ENCODE results near the gene TMEM178B. TPM values are rescaled to one million over a fixed set of nuclear protein-coding genes. Genes with fewer than 3 reads are reported as not detected.
"Not testable (repeated sequence)": the region's sequence is repeated elsewhere in the genome, so short reads cannot be mapped to it uniquely, and the experiment has no call there.

Gene TMEM178B
- total RNA-seq, 2 donors from 2014 or later, result 1.7 to 2.1 TPM

GRCh38 chr7:141389140-141389796 lies 315.4 kb downstream of the TMEM178B start:
- H3K4me3 Mint-ChIP-seq, result no peak overlapping the region

GRCh38 chr7:141390339-141390738 lies 316.5 kb downstream of the TMEM178B start:
- Mint-ChIP-seq H3K9me3 (no peaks in the 10 kb centered on the region), H3K4me3 (no peak overlapping the region), H3K4me1 (no peaks in the 10 kb centered on the region), H3K27me3 (peaks cover 11% of the 10 kb centered on the region), H3K36me3 (ENCODE audit: low read depth) (no peaks in the 10 kb centered on the region), H3K27ac (no peak overlapping the region)
- no peak for ATAC-seq (replicated peaks)

More at GRCh38 chr7:141389140-141389796, 315.4 kb downstream of the TMEM178B start:
- ATAC-seq (replicated peaks), result no peak
- Mint-ChIP-seq H3K27me3 (peaks cover 15% of the 10 kb centered on the region), H3K4me1 (no peaks in the 10 kb centered on the region), H3K9me3 (no peaks in the 10 kb centered on the region), H3K36me3 (ENCODE audit: low read depth) (no peaks in the 10 kb centered on the region), H3K27ac (no peak overlapping the region)

GRCh38 chr7:141393056-141393455 lies 319.2 kb downstream of the TMEM178B start:
- H3K27me3 Mint-ChIP-seq, result peaks cover 7% of the 10 kb centered on the region
- H3K27ac Mint-ChIP-seq, result no peak overlapping the region
- no peak for ATAC-seq (replicated peaks)
- no peaks in the 10 kb centered on the region for H3K9me3 Mint-ChIP-seq
- no peaks in the 10 kb centered on the region for H3K36me3 Mint-ChIP-seq (ENCODE audit: low read depth)
- no peak overlapping the region for H3K4me3 Mint-ChIP-seq
- H3K4me1 Mint-ChIP-seq, result no peaks in the 10 kb centered on the region

GRCh38 chr7:141397236-141398163 lies 323.6 kb downstream of the TMEM178B start:
- peaks cover 4% of the 10 kb centered on the region for H3K27me3 Mint-ChIP-seq
- no peak for ATAC-seq (replicated peaks)
- H3K4me3 Mint-ChIP-seq, result no peak overlapping the region

GRCh38 chr7:141400356-141400755 lies 326.5 kb downstream of the TMEM178B start:
- H3K27me3 Mint-ChIP-seq, result peaks cover 4% of the 10 kb centered on the region

More at GRCh38 chr7:141397236-141398163, 323.6 kb downstream of the TMEM178B start:
- Mint-ChIP-seq H3K36me3 (ENCODE audit: low read depth) (no peaks in the 10 kb centered on the region), H3K9me3 (no peaks in the 10 kb centered on the region), H3K27ac (no peak overlapping the region), H3K4me1 (no peaks in the 10 kb centered on the region)

GRCh38 chr7:141402277-141402996 lies 328.6 kb downstream of the TMEM178B start:
- Mint-ChIP-seq H3K4me3 (no peak overlapping the region), H3K4me1 (no peaks in the 10 kb centered on the region), H3K9me3 (no peaks in the 10 kb centered on the region), H3K27me3 (peaks cover 4% of the 10 kb centered on the region), H3K36me3 (ENCODE audit: low read depth) (no peaks in the 10 kb centered on the region), H3K27ac (no peak overlapping the region)
- no peak for ATAC-seq (replicated peaks)

More at GRCh38 chr7:141400356-141400755, 326.5 kb downstream of the TMEM178B start:
- H3K36me3 Mint-ChIP-seq (ENCODE audit: low read depth), result no peaks in the 10 kb centered on the region
- H3K4me1 Mint-ChIP-seq, result no peaks in the 10 kb centered on the region
- H3K27ac Mint-ChIP-seq, result no peak overlapping the region
- no peak overlapping the region for H3K4me3 Mint-ChIP-seq
- ATAC-seq (replicated peaks), result no peak
- no peaks in the 10 kb centered on the region for H3K9me3 Mint-ChIP-seq

GRCh38 chr7:141403846-141404245 lies 330.0 kb downstream of the TMEM178B start:
- not testable (repeated sequence) for H3K36me3 Mint-ChIP-seq (ENCODE audit: low read depth); H3K27ac Mint-ChIP-seq; H3K27me3 Mint-ChIP-seq; ATAC-seq (replicated peaks); H3K4me1 Mint-ChIP-seq; H3K4me3 Mint-ChIP-seq; H3K9me3 Mint-ChIP-seq

- Mint-ChIP-seq H3K4me3 (no peak overlapping the region), H3K27ac (no peak overlapping the region), H3K27me3 (peaks cover 7% of the 10 kb centered on the region), H3K4me1 (no peaks in the 10 kb centered on the region), H3K36me3 (ENCODE audit: low read depth) (no peaks in the 10 kb centered on the region), H3K9me3 (no peaks in the 10 kb centered on the region)
- ATAC-seq (replicated peaks), result no peak
These were observed 332.5 kb downstream of the TMEM178B start for GRCh38 chr7:141406347-141406746.

- H3K4me3 Mint-ChIP-seq, result no peak overlapping the region
- peaks cover 7% of the 10 kb centered on the region for H3K27me3 Mint-ChIP-seq
- no peaks in the 10 kb centered on the region for H3K9me3 Mint-ChIP-seq
- no peaks in the 10 kb centered on the region for H3K36me3 Mint-ChIP-seq (ENCODE audit: low read depth)
- ATAC-seq (replicated peaks), result no peak
- H3K4me1 Mint-ChIP-seq, result no peaks in the 10 kb centered on the region
- no peak overlapping the region for H3K27ac Mint-ChIP-seq
These were observed 334.0 kb downstream of the TMEM178B start for GRCh38 chr7:141407893-141408292.

- Mint-ChIP-seq H3K36me3 (ENCODE audit: low read depth) (no peaks in the 10 kb centered on the region), H3K27me3 (peaks cover 7% of the 10 kb centered on the region), H3K4me1 (no peaks in the 10 kb centered on the region), H3K4me3 (no peak overlapping the region), H3K27ac (no peak overlapping the region), H3K9me3 (no peaks in the 10 kb centered on the region)
- ATAC-seq (replicated peaks), result no peak
These were observed 334.6 kb downstream of the TMEM178B start for GRCh38 chr7:141408440-141408839.

GRCh38 chr7:141409219-141409618 lies 335.4 kb downstream of the TMEM178B start:
- Mint-ChIP-seq H3K4me1 (no peaks in the 10 kb centered on the region), H3K27me3 (peaks cover 7% of the 10 kb centered on the region), H3K27ac (no peak overlapping the region), H3K4me3 (no peak overlapping the region), H3K36me3 (ENCODE audit: low read depth) (no peaks in the 10 kb centered on the region), H3K9me3 (no peaks in the 10 kb centered on the region)
- ATAC-seq (replicated peaks), result no peak

- no peak for ATAC-seq (replicated peaks)
- Mint-ChIP-seq H3K27me3 (peaks cover 9% of the 10 kb centered on the region), H3K27ac (no peak overlapping the region), H3K36me3 (ENCODE audit: low read depth) (no peaks in the 10 kb centered on the region), H3K9me3 (no peaks in the 10 kb centered on the region), H3K4me1 (no peaks in the 10 kb centered on the region), H3K4me3 (no peak overlapping the region)
These were observed 336.0 kb downstream of the TMEM178B start for GRCh38 chr7:141409801-141410329.

- no peaks in the 10 kb centered on the region for H3K4me1 Mint-ChIP-seq
- H3K27me3 Mint-ChIP-seq, result peaks cover 13% of the 10 kb centered on the region
- H3K36me3 Mint-ChIP-seq (ENCODE audit: low read depth), result no peaks in the 10 kb centered on the region
- no peak for ATAC-seq (replicated peaks)
- no peak overlapping the region for H3K27ac Mint-ChIP-seq
- H3K4me3 Mint-ChIP-seq, result no peak overlapping the region
- H3K9me3 Mint-ChIP-seq, result no peaks in the 10 kb centered on the region
These were observed 336.6 kb downstream of the TMEM178B start for GRCh38 chr7:141410353-141411000.

- ATAC-seq (replicated peaks), result no peak
- no peak overlapping the region for H3K4me3 Mint-ChIP-seq
- no peaks in the 10 kb centered on the region for H3K4me1 Mint-ChIP-seq
- peaks cover 13% of the 10 kb centered on the region for H3K27me3 Mint-ChIP-seq
- no peaks in the 10 kb centered on the region for H3K9me3 Mint-ChIP-seq
- H3K27ac Mint-ChIP-seq, result no peak overlapping the region
- H3K36me3 Mint-ChIP-seq (ENCODE audit: low read depth), result no peaks in the 10 kb centered on the region
These were observed 337.3 kb downstream of the TMEM178B start for GRCh38 chr7:141411133-141411532.
